GM18502 (cell line): ENCODE measurements around the gene ZNF776.
"Not testable (repeated sequence)": the region's sequence is repeated elsewhere in the genome, so short reads cannot be mapped to it uniquely, and the experiment has no call there.

ENCODE experiments used
- ATAC-seq: cut with Tn5 transposase; IDR thresholded peaks from one replicate; pipeline ENCODE4 v1.9.1; 2021; ENCODE audit warnings: mild to moderate bottlenecking; ENCODE audit not compliant: unreplicated experiment, poor library complexity

Gene ZNF776

GRCh38 chr19:57776764-57777296, 30.2 kb downstream of the ZNF776 start:
- no peak for ATAC-seq

- no peak for ATAC-seq
Observed at GRCh38 chr19:57778336-57778735, 31.7 kb downstream of the ZNF776 start.

GRCh38 chr19:57779220-57779845, 32.7 kb downstream of the ZNF776 start:
- ATAC-seq, result no peak

GRCh38 chr19:57786286-57786685, 39.7 kb downstream of the ZNF776 start:
- ATAC-seq, result no peak

GRCh38 chr19:57786906-57787305, 40.3 kb downstream of the ZNF776 start:
- no peak for ATAC-seq

- ATAC-seq, result no peak
Observed at GRCh38 chr19:57788114-57788692, 41.6 kb downstream of the ZNF776 start.

GRCh38 chr19:57789288-57789687, 42.7 kb downstream of the ZNF776 start:
- no peak for ATAC-seq

GRCh38 chr19:57796580-57796979, 50.0 kb downstream of the ZNF776 start:
- not testable (repeated sequence) for ATAC-seq

- ATAC-seq, result no peak
Observed at GRCh38 chr19:57800696-57801095, 54.1 kb downstream of the ZNF776 start.

- no peak for ATAC-seq
Observed at GRCh38 chr19:57802269-57802668, 55.7 kb downstream of the ZNF776 start.

GRCh38 chr19:57803265-57803593, 56.6 kb downstream of the ZNF776 start:
- ATAC-seq, result no peak

- no peak for ATAC-seq
Observed at GRCh38 chr19:57803594-57804325, 57.1 kb downstream of the ZNF776 start.

GRCh38 chr19:57807541-57807940, 60.9 kb downstream of the ZNF776 start:
- no peak for ATAC-seq
